Activated CD4-positive, alpha-beta T cell treated with anti-CD3 and anti-CD28 coated beads, Interleukin-2, amount 50 U/mL, for 16 hours (primary cell): ENCODE data around the gene RAC3.

Experiments
- DNase-seq: peaks from one replicate; pipeline ENCODE4 v3.0.0-alpha.2; 2020

The RAC3 gene

GRCh38 chr17:82077617-82078358, 46.3 kb downstream of the RAC3 start:
- DNase-seq: no peak

- no peak for DNase-seq
Observed at GRCh38 chr17:82078433-82078832, 47.0 kb downstream of the RAC3 start.

GRCh38 chr17:82079001-82079677, 47.7 kb downstream of the RAC3 start:
- no peak for DNase-seq

GRCh38 chr17:82080048-82080788, 48.7 kb downstream of the RAC3 start:
- no peak for DNase-seq

GRCh38 chr17:82080789-82081464, 49.4 kb downstream of the RAC3 start:
- DNase-seq: no peak

GRCh38 chr17:82081546-82081945, 50.1 kb downstream of the RAC3 start:
- DNase-seq: no peak

- DNase-seq: no peak
Observed at GRCh38 chr17:82081966-82082365, 50.5 kb downstream of the RAC3 start.

GRCh38 chr17:82082456-82082855, 51.0 kb downstream of the RAC3 start:
- no peak for DNase-seq

- no peak for DNase-seq
Observed at GRCh38 chr17:82083009-82083408, 51.5 kb downstream of the RAC3 start.
